Mesendoderm (in vitro differentiated cells): ENCODE data around the gene IFI16.

ENCODE experiments used
- DNase-seq: peaks from one replicate; pipeline ENCODE4 v3.0.0; 2013
- H2AK5ac ChIP-seq: 2 replicates; pipeline ENCODE4 v1.6.1; 2013; ENCODE audit warnings: low read length, inconsistent platforms
- H2BK120ac ChIP-seq: 2 replicates; pipeline ENCODE4 v1.6.1; 2013; ENCODE audit warnings: low read depth, mild to moderate bottlenecking, low read length, moderate library complexity, mixed read lengths
- H2BK15ac ChIP-seq: replicated peaks from 2 replicates; pipeline ENCODE4 v1.6.1; 2013; ENCODE audit warnings: low read depth, mild to moderate bottlenecking, moderate library complexity
- H2BK5ac ChIP-seq: 2 replicates; pipeline ENCODE4 v1.6.1; 2013; ENCODE audit warnings: low read length, inconsistent platforms
- H3K18ac ChIP-seq: 2 replicates; pipeline ENCODE4 v1.6.1; 2013; ENCODE audit warnings: mild to moderate bottlenecking, low read length, mixed read lengths
- H3K23ac ChIP-seq: one replicate; pipeline ENCODE4 v1.6.1; 2013; ENCODE audit warnings: low read length
- H3K27ac ChIP-seq: 2 replicates; pipeline ENCODE4 v1.5.1; 2013; ENCODE audit warnings: low read depth, mild to moderate bottlenecking, inconsistent platforms, low read length, moderate library complexity
- H3K27me3 ChIP-seq: 2 replicates; pipeline ENCODE4 v1.6.1; 2013; ENCODE audit warnings: low read length, control low read depth, mild to moderate bottlenecking, inconsistent platforms; ENCODE audit not compliant: insufficient read depth, poor library complexity
- H3K36me3 ChIP-seq: 2 replicates; pipeline ENCODE4 v1.6.1; 2013; ENCODE audit warnings: low read length, inconsistent platforms; ENCODE audit not compliant: control insufficient read depth, insufficient read depth
- H3K4ac ChIP-seq: one replicate; pipeline ENCODE4 v1.6.1; 2013; ENCODE audit warnings: low read depth, mild to moderate bottlenecking, low read length, moderate library complexity
- H3K4me1 ChIP-seq: 2 replicates; pipeline ENCODE4 v1.6.1; 2013; ENCODE audit warnings: low read depth, low read length, inconsistent platforms; ENCODE audit not compliant: control insufficient read depth
- H3K4me2 ChIP-seq: 2 replicates; pipeline ENCODE4 v1.6.1; 2013; ENCODE audit warnings: low read length
- H3K4me3 ChIP-seq: 2 replicates; pipeline ENCODE4 v1.5.1; 2013; ENCODE audit warnings: mild to moderate bottlenecking, low read length
- H3K56ac ChIP-seq: one replicate; pipeline ENCODE4 v1.6.1; 2013; ENCODE audit warnings: low read length
- H3K79me1 ChIP-seq: 2 replicates; pipeline ENCODE4 v1.6.1; 2013; ENCODE audit warnings: low read length, inconsistent platforms
- H3K79me2 ChIP-seq: 2 replicates; pipeline ENCODE4 v1.6.1; 2013; ENCODE audit warnings: mild to moderate bottlenecking, low read length; ENCODE audit not compliant: control insufficient read depth, insufficient read depth
- H3K9ac ChIP-seq: 2 replicates; pipeline ENCODE4 v1.6.1; 2013; ENCODE audit warnings: low read length, inconsistent platforms
- H4K5ac ChIP-seq: one replicate; pipeline ENCODE4 v1.6.1; 2013; ENCODE audit warnings: low read length
- H4K8ac ChIP-seq: one replicate; pipeline ENCODE4 v1.6.1; 2013; ENCODE audit warnings: low read depth, mild to moderate bottlenecking, control low read depth, low read length, moderate library complexity
- WGBS: extraction: QIAGEN DNeasy Blood & Tissue Kit; methylation state at CpG from one replicate; pipeline ENCODE4 v1.1.7; 2013; ENCODE audit warnings: low lambda C conversion rate, missing lambda C conversion rate; ENCODE audit not compliant: insufficient coverage; ENCODE audit errors: extremely low coverage; 5-methylcytosine and 5-hydroxymethylcytosine counted together

Gene IFI16

DNA sequence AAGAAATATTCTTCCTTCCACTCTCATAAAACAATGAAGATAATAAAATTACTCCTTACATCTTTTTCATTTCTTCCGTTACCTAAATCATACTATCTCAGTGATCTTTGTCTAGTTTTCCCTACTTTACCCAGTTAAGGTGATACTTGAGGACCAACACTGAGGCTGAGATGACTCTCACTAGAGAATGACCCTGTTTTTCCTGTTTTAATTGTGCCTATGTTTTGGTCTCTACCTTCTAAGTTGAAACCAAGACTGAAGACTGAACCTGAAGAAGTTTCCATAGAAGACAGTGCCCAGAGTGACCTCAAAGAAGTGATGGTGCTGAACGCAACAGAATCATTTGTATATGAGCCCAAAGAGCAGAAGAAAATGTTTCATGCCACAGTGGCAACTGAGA lies 41.7 kb downstream of the IFI16 start:
- Histone ChIP-seq H3K4me1 (no peaks in the 10 kb centered on the region), H2BK120ac (no peak overlapping the region), H3K36me3 (no peaks in the 10 kb centered on the region), H3K4me3 (no peak overlapping the region), H3K23ac (no peak overlapping the region), H3K27ac (no peak overlapping the region), H3K18ac (no peak overlapping the region), H3K56ac (no peak overlapping the region), H3K9ac (no peak overlapping the region), H2AK5ac (no peak overlapping the region), H3K4ac (no peak overlapping the region), H4K5ac (no peak overlapping the region), H2BK15ac (no peak overlapping the region), H3K79me1 (no peaks in the 10 kb centered on the region), H4K8ac (no peak overlapping the region), H3K79me2 (no peaks in the 10 kb centered on the region), H2BK5ac (no peak overlapping the region), H3K27me3 (no peaks in the 10 kb centered on the region), H3K4me2 (no peak overlapping the region)
- no peak for DNase-seq
- 100% methylated on average over 1 of the region's 2 CpGs for WGBS

DNA sequence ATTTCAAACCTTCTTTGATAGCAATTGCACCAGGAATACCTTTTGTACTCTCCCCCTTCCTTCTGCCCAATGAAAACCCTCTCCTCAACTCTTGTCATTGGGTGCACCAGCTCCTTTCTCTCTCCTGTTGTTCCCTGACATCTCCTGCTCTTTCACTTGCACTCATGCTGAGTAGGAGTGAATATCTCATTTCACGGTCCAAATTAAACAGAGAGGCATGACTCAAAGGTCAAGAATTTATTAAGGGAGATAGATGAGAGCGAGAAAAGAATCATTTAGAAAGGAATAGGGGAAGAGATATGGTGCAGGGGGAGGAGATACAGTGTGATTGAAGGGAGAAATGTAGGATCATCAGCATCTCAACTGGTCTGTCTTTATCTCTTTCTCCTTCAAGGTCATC lies 44.7 kb downstream of the IFI16 start:
- DNase-seq, result peak; percentile 13
- no peak overlapping the region for H3K23ac ChIP-seq
- H3K9ac ChIP-seq, result no peak overlapping the region
- no peaks in the 10 kb centered on the region for H3K79me1 ChIP-seq
- no peaks in the 10 kb centered on the region for H3K79me2 ChIP-seq
- no peak overlapping the region for H3K4me2 ChIP-seq
- H4K5ac ChIP-seq, result no peak overlapping the region
- H3K27ac ChIP-seq, result no peak overlapping the region
- H3K27me3 ChIP-seq, result no peaks in the 10 kb centered on the region
- H2BK5ac ChIP-seq, result no peak overlapping the region
- H3K36me3 ChIP-seq, result no peaks in the 10 kb centered on the region
- no peak overlapping the region for H2BK15ac ChIP-seq
- no peak overlapping the region for H3K56ac ChIP-seq
- 100% methylated on average over 1 of the region's 2 CpGs for WGBS
- H4K8ac ChIP-seq, result no peak overlapping the region
- H3K4me3 ChIP-seq, result no peak overlapping the region
- H2AK5ac ChIP-seq, result no peak overlapping the region
- H3K18ac ChIP-seq, result no peak overlapping the region
- H3K4ac ChIP-seq, result no peak overlapping the region
- H2BK120ac ChIP-seq, result no peak overlapping the region
- H3K4me1 ChIP-seq, result no peaks in the 10 kb centered on the region

DNA sequence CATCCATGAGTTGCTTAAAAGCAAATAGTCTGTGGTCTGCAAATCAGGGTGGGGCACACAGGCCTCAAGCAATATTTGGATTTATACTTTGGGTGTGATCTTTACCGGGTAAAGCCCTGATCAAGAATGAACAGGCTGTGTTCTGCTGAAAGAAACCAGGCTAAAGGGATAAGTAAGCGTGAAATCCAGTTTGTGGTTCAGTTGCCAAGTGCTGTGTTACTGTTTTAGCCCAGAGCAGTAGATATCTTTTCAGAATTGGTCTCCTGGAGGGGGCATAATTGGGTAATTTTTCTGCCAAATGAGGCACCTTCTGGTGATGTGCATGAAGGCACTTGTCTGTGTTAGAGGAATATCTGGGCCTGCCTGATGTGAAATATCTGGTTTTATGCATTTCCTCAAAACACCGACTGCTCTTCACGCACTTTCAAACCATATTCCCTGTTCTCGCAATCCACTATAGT lies 45.5 kb downstream of the IFI16 start:
- no peak overlapping the region for H2BK15ac ChIP-seq
- H2BK120ac ChIP-seq, result no peak overlapping the region
- H3K56ac ChIP-seq, result no peak overlapping the region
- H2AK5ac ChIP-seq, result no peak overlapping the region
- no peak overlapping the region for H3K27ac ChIP-seq
- H3K4me1 ChIP-seq, result no peaks in the 10 kb centered on the region
- no peak overlapping the region for H3K23ac ChIP-seq
- DNase-seq, result no peak
- H3K18ac ChIP-seq, result no peak overlapping the region
- no peak overlapping the region for H4K8ac ChIP-seq
- H3K79me2 ChIP-seq, result no peaks in the 10 kb centered on the region
- WGBS, result no CpG with 5 or more reads among the region's 5 CpGs
- H3K27me3 ChIP-seq, result no peaks in the 10 kb centered on the region
- no peak overlapping the region for H4K5ac ChIP-seq
- no peaks in the 10 kb centered on the region for H3K79me1 ChIP-seq
- H3K4me2 ChIP-seq, result no peak overlapping the region
- H3K4ac ChIP-seq, result peak overlapping the region; percentile 16
- H2BK5ac ChIP-seq, result no peak overlapping the region
- no peak overlapping the region for H3K4me3 ChIP-seq
- no peaks in the 10 kb centered on the region for H3K36me3 ChIP-seq
- H3K9ac ChIP-seq, result no peak overlapping the region

DNA sequence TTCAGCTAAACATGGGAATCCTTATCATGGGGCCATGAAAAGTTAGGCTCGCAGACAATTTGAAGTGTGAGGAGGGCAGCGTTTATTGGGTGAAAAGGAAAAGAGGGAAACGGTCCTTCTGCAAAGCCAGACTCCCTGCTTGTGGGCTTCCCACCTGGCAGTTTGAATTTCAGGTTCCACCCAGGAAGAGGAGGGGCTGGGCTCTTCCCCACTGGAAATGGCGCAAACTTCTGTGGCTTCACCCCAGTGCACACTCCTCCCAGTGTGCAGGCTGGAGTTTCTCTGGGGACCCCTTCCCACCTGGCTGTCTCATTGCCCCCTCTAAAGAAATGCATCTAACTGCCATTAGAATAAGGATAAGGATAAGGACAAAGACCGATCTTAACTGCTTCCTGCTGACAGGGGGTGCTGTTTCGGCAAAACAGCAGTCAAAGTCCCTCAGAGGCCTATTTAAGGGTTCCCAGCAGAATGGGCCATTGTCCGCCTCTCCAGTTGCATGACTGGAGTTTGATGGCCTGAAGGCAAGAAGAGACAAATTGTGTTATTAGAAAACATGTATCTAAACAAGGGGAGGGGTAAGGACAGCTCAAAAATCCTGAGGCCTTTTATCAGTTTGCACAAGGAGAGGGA lies 46.5 kb downstream of the IFI16 start:
- DNase-seq, result peak; percentile 57
- Histone ChIP-seq H3K27me3 (no peaks in the 10 kb centered on the region), H3K4me2 (no peak overlapping the region), H3K79me1 (no peaks in the 10 kb centered on the region), H4K8ac (no peak overlapping the region), H3K56ac (no peak overlapping the region), H3K4ac (no peak overlapping the region), H3K79me2 (no peaks in the 10 kb centered on the region), H2BK120ac (no peak overlapping the region), H3K36me3 (no peaks in the 10 kb centered on the region), H3K9ac (no peak overlapping the region), H2BK15ac (no peak overlapping the region), H2AK5ac (no peak overlapping the region), H4K5ac (no peak overlapping the region), H3K23ac (no peak overlapping the region), H3K4me1 (no peaks in the 10 kb centered on the region), H3K18ac (no peak overlapping the region), H3K4me3 (no peak overlapping the region), H2BK5ac (no peak overlapping the region), H3K27ac (no peak overlapping the region)
- no CpG with 5 or more reads among the region's 7 CpGs for WGBS

DNA sequence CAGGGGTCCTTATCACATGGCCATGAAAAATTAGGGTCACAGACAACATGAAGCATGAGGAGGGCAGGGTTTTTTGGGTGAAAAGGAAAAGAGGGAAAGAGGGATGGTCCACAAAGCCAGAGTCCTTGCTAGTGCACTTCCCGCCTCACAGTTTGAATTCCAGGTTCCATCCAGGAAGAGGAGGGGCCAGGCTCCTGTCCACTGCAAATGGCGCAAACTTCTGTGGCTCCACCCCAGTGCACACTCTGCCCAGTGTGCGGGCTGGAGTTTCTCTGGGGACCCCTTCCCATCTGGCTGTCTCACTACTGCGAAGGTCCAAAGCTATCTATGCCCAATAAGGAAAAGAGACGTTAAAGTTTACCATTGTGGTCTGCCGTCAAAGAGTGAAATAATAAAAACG lies 49.0 kb downstream of the IFI16 start:
- Histone ChIP-seq H3K36me3 (no peaks in the 10 kb centered on the region), H3K27ac (no peak overlapping the region), H3K4me1 (no peaks in the 10 kb centered on the region), H3K9ac (no peak overlapping the region), H2BK120ac (no peak overlapping the region), H3K18ac (no peak overlapping the region), H3K4me2 (no peak overlapping the region), H3K79me1 (no peaks in the 10 kb centered on the region), H3K27me3 (no peaks in the 10 kb centered on the region), H3K56ac (no peak overlapping the region), H3K79me2 (no peaks in the 10 kb centered on the region), H4K5ac (no peak overlapping the region), H3K4ac (no peak overlapping the region), H2BK5ac (no peak overlapping the region), H3K4me3 (no peak overlapping the region), H2BK15ac (no peak overlapping the region), H4K8ac (no peak overlapping the region), H3K23ac (no peak overlapping the region), H2AK5ac (no peak overlapping the region)
- DNase-seq, result no peak
- WGBS, result no CpG with 5 or more reads among the region's 7 CpGs

DNA sequence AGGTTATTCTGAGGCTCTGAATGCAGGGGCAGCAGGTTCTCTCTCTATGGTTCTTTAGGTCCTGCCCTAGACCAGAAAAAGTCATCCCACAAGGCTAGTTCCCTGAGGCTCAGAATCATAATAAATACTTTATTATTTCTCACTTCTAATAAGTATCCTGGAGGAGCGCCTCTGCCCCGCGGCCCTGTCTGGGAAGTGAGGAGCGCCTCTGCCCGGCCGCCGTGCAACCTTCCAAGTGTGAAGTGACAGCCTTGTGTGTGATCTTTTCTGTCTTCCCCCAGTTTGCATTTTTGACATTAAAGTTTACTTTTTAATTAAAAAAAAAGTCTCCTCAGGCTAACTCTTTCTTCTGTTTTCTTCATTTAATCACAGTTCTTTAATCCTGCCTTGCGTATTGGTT lies 55.4 kb downstream of the IFI16 start:
- H3K9ac ChIP-seq, result no peak overlapping the region
- H3K4me2 ChIP-seq, result no peak overlapping the region
- no peak overlapping the region for H3K27ac ChIP-seq
- no peak overlapping the region for H2BK5ac ChIP-seq
- no peaks in the 10 kb centered on the region for H3K4me1 ChIP-seq
- no peak for DNase-seq
- H3K56ac ChIP-seq, result no peak overlapping the region
- H3K79me2 ChIP-seq, result no peaks in the 10 kb centered on the region
- H3K4me3 ChIP-seq, result no peak overlapping the region
- no peak overlapping the region for H2AK5ac ChIP-seq
- no peak overlapping the region for H2BK120ac ChIP-seq
- H2BK15ac ChIP-seq, result no peak overlapping the region
- H3K18ac ChIP-seq, result no peak overlapping the region
- no peak overlapping the region for H3K4ac ChIP-seq
- H3K79me1 ChIP-seq, result no peaks in the 10 kb centered on the region
- no CpG with 5 or more reads among the region's 8 CpGs for WGBS
- H3K23ac ChIP-seq, result no peak overlapping the region
- no peaks in the 10 kb centered on the region for H3K36me3 ChIP-seq
- no peak overlapping the region for H4K5ac ChIP-seq
- no peaks in the 10 kb centered on the region for H3K27me3 ChIP-seq
- no peak overlapping the region for H4K8ac ChIP-seq
